Right lobe of liver (tissue), 6 donors: Measurements from ENCODE around the gene BICRA. TPM values are rescaled to one million over a fixed set of nuclear protein-coding genes. Genes with fewer than 3 reads are reported as not detected.
"Not testable (repeated sequence)": the region's sequence is repeated elsewhere in the genome, so short reads cannot be mapped to it uniquely, and the experiment has no call there.

Source experiments
- ATAC-seq, 4 donors: fragments of 200-7000 bp; cut with Tn5 transposase; one replicate each; pipeline ENCODE4 v1.9.1; 2020; ENCODE audit warnings: mild to moderate bottlenecking in 4 of 4, moderate library complexity in 4 of 4
- DNase-seq, 3 donors: peaks; one replicate each; pipeline ENCODE4 v3.0.0-alpha.2; 2020
- H3K27ac ChIP-seq, 3 donors: fragments of 200-600 bp; one replicate each; pipeline ENCODE4 v1.8.0; 2022
- H3K27me3 ChIP-seq, 2 donors: fragments of 200-600 bp; one replicate each; pipeline ENCODE4 v1.8.0; 2022
- H3K36me3 ChIP-seq, 4 donors: fragments of 200-600 bp; sonication (generic) in 1 of 4; one replicate each; pipeline versions ENCODE4 v1.5.1 to v1.8.0; 2017 to 2022; ENCODE audit warnings: control low read depth in 1 of 4
- H3K4me1 ChIP-seq, 4 donors: fragments of 200-600 bp; sonication (generic) in 1 of 4; one replicate each; pipeline versions ENCODE4 v1.5.1 to v1.8.0; 2017 to 2022; ENCODE audit warnings: control low read depth in 1 of 4
- H3K4me3 ChIP-seq, 3 donors: fragments of 200-600 bp; one replicate each; pipeline ENCODE4 v1.8.0; 2022
- H3K9me3 ChIP-seq, 4 donors: fragments of 200-600 bp; sonication (generic) in 1 of 4; one replicate each; pipeline versions ENCODE4 v1.5.1 to v1.8.0; 2017 to 2022; ENCODE audit warnings: control low read depth in 1 of 4
- POLR2A ChIP-seq: fragments of 450-650 bp; IDR thresholded peaks from one replicate; pipeline ENCODE4 v1.6.1; 2017; ENCODE audit warnings: antibody characterized with exemption, mild to moderate bottlenecking
- WGBS: methylation state at CpG from one replicate; pipeline ENCODE4 v1.1.6; 2018; ENCODE audit warnings: low coverage, low lambda C conversion rate; ENCODE audit not compliant: insufficient coverage; ENCODE audit errors: missing lambda C conversion rate; 5-methylcytosine and 5-hydroxymethylcytosine counted together
- intact Hi-C, 2 donors: fragments of 100-400 bp; cut with DNase I; formaldehyde crosslinking; loops; one replicate each; pipeline versions ENCODE4 v1.11.2 to v1.14.1; 2022
- total RNA-seq, 6 experiments: library from RNA; depleted of rRNA in 2 of 6; stranded (reverse); fragments of >200 nt in 2 of 6; fragmentation: NEBNext Ultra II Directional in 3 of 6; extraction: Animal tissue kit (Norgen Biotek cat#: 25700) in 3 of 6; gene quantifications; one replicate each; pipeline versions ENCODE4 v1.1.0 to v1.2.4, GENCODE V29; 2016 to 2023
- TF ChIP-seq, protein P1 (sequence below), 4 donors: fragments of 200-600 bp in 3 of 4; fragments of 450-650 bp in 1 of 4; IDR thresholded peaks; one replicate each; pipeline versions ENCODE4 v1.5.1 to v1.8.0; 2016 to 2022; ENCODE audit warnings: antibody characterized with exemption in 4 of 4, mild to moderate bottlenecking in 2 of 4
- donor health status: DM: no; HTN: yes; CAD: no.
- donor health status: DM: no; HTN: no; CAD: no.
- donor health status: DM: no; HTN: no; CAD: no.
- donor health status: DM: no; HTN: yes; CAD: no.
- donor health status: DM: no; HTN: yes; CAD: no.

The BICRA gene
- total RNA-seq, 6 experiments from 2014 or later = 3.7 to 7.3 (median 6.4) TPM

- no peaks in the 10 kb centered on the region for H3K36me3 ChIP-seq
- DNase-seq = no peak
- TF ChIP-seq POLR2A = no peak
- TF ChIP-seq, protein P1, sequence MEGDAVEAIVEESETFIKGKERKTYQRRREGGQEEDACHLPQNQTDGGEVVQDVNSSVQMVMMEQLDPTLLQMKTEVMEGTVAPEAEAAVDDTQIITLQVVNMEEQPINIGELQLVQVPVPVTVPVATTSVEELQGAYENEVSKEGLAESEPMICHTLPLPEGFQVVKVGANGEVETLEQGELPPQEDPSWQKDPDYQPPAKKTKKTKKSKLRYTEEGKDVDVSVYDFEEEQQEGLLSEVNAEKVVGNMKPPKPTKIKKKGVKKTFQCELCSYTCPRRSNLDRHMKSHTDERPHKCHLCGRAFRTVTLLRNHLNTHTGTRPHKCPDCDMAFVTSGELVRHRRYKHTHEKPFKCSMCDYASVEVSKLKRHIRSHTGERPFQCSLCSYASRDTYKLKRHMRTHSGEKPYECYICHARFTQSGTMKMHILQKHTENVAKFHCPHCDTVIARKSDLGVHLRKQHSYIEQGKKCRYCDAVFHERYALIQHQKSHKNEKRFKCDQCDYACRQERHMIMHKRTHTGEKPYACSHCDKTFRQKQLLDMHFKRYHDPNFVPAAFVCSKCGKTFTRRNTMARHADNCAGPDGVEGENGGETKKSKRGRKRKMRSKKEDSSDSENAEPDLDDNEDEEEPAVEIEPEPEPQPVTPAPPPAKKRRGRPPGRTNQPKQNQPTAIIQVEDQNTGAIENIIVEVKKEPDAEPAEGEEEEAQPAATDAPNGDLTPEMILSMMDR (IDR thresholded peaks at IDR 0.05) = no peak
- H3K27me3 ChIP-seq = no peaks in the 10 kb centered on the region
- WGBS = 83% methylated on average over 4 of the region's 6 CpGs
- ATAC-seq = no peak
- H3K4me1 ChIP-seq = no peaks in the 10 kb centered on the region
- H3K27ac ChIP-seq = no peak overlapping the region
- intact Hi-C loops = no loop called here
- no peak overlapping the region for H3K4me3 ChIP-seq
- no peaks in the 10 kb centered on the region for H3K9me3 ChIP-seq
Observed at GRCh38 chr19:47593860-47594259, 15.1 kb upstream of the BICRA start.

DNA sequence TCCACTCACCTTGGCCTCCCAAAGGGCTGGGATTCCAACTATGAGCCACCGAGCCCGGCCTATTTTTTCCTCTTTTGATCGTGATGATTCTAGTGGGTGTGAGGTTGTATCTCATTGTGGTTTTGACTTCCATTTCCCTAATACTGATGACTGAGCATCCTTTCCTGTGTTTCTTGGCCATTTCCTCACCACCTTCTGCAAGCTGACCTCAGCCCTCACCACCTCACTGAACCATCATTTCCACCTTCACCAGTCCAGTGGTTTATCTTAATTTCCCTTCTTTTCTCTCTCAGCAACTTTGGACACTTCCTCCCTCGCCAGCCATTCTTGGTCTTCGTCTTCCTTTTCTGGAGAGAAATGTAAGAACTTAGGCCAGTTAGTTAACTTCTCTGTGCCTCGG is 13.0 kb upstream of the BICRA start:
- Histone ChIP-seq H3K4me1 (peaks cover 0 to 3% (median 0%) of the 10 kb centered on the region in 4 donors), H3K9me3 (no peaks in the 10 kb centered on the region), H3K27ac (no peak overlapping the region), H3K27me3 (no peaks in the 10 kb centered on the region), H3K36me3 (no peaks in the 10 kb centered on the region), H3K4me3 (no peak overlapping the region)
- DNase-seq (no peak), ATAC-seq (no peak)
- intact Hi-C loops = no loop called here
- 47% methylated on average over 6 of the region's 6 CpGs for WGBS
- TF ChIP-seq, protein P1 (IDR thresholded peaks at IDR 0.05) = no peak
- TF ChIP-seq POLR2A = no peak

- Histone ChIP-seq H3K36me3 (no peaks in the 10 kb centered on the region), H3K4me1 (peaks cover 0 to 16% (median 0%) of the 10 kb centered on the region in 4 donors), H3K27me3 (no peaks in the 10 kb centered on the region), H3K4me3 (no peak overlapping the region), H3K27ac (peak overlapping the region in 1 of 3 donors; percentile 32), H3K9me3 (no peaks in the 10 kb centered on the region)
- ATAC-seq (no peak), DNase-seq (no peak)
- intact Hi-C loops = no loop called here
- 43% methylated on average over 21 of the region's 21 CpGs for WGBS
- TF ChIP-seq, protein P1 (IDR thresholded peaks at IDR 0.05) = no peak
- TF ChIP-seq POLR2A = no peak
Observed at GRCh38 chr19:47598407-47599349, 10.3 kb upstream of the BICRA start.

- peak overlapping the region in 1 of 3 donors; percentile 62 for H3K27ac ChIP-seq
- intact Hi-C loops, ATAC-seq, H3K27me3 ChIP-seq, DNase-seq, H3K9me3 ChIP-seq, H3K36me3 ChIP-seq: not testable (repeated sequence)
- peak overlapping the region; percentile 17 to 48 (median 48) for H3K4me3 ChIP-seq
- 33% methylated on average over 22 of the region's 25 CpGs for WGBS
- H3K4me1 ChIP-seq = peaks cover 0 to 16% (median 0%) of the 10 kb centered on the region in 4 donors
Observed at GRCh38 chr19:47599671-47600245, 9.2 kb upstream of the BICRA start.
